Mucosa of rectum (tissue), 2 donors: Measurements from ENCODE around the gene ITGB2.
A peak's percentile ranks its signal among the peaks of the same experiment; 100 is the strongest.

Source experiments
- H3K27ac ChIP-seq, 2 donors: one replicate each; pipeline ENCODE4 v1.7.0; 2013; ENCODE audit warnings: inconsistent platforms in 2 of 2, low read depth in 2 of 2, low read length in 2 of 2
- H3K27me3 ChIP-seq, 2 donors: one replicate each; pipeline ENCODE4 v1.7.0; 2013; ENCODE audit warnings: low read length in 2 of 2; ENCODE audit not compliant: control insufficient read depth in 2 of 2, insufficient read depth in 2 of 2
- H3K36me3 ChIP-seq, 2 donors: one replicate each; pipeline ENCODE4 v1.7.0; 2013; ENCODE audit warnings: low read length in 2 of 2; ENCODE audit not compliant: control insufficient read depth in 2 of 2, insufficient read depth in 2 of 2
- H3K4me1 ChIP-seq, 2 donors: one replicate each; pipeline ENCODE4 v1.7.0; 2013; ENCODE audit warnings: low read length in 2 of 2, mild to moderate bottlenecking in 1 of 2; ENCODE audit not compliant: control insufficient read depth in 2 of 2, insufficient read depth in 2 of 2
- H3K4me3 ChIP-seq, 2 donors: one replicate each; pipeline ENCODE4 v1.7.0; 2013; ENCODE audit warnings: low read length in 2 of 2
- H3K9ac ChIP-seq, 2 donors: one replicate each; pipeline ENCODE4 v1.7.0; 2013; ENCODE audit warnings: low read length in 2 of 2, low read depth in 1 of 2, mild to moderate bottlenecking in 1 of 2
- H3K9me3 ChIP-seq, 2 donors: one replicate each; pipeline ENCODE4 v1.7.0; 2013; ENCODE audit warnings: low read length in 2 of 2; ENCODE audit not compliant: control insufficient read depth in 2 of 2
- donor health status: healthy.
- donor health status: Normal muscosa, but diverticular disease.

ITGB2 gene

GRCh38 chr21:44926331-44927101 is 5.8 kb upstream of the ITGB2 start:
- Histone ChIP-seq H3K4me3 (peak overlapping the region in 1 of 2 donors; percentile 16), H3K36me3 (no peaks in the 10 kb centered on the region), H3K9ac (no peak overlapping the region), H3K9me3 (no peaks in the 10 kb centered on the region), H3K27me3 (peaks cover 7 to 30% of the 10 kb centered on the region in 2 donors), H3K4me1 (peaks cover 6 to 10% of the 10 kb centered on the region in 2 donors), H3K27ac (peak overlapping the region in 1 of 2 donors; percentile 52)

GRCh38 chr21:44925378-44925755 is 4.7 kb upstream of the ITGB2 start:
- no peak overlapping the region for H3K27ac ChIP-seq
- no peaks in the 10 kb centered on the region for H3K9me3 ChIP-seq
- H3K9ac ChIP-seq: no peak overlapping the region
- H3K4me3 ChIP-seq: no peak overlapping the region
- peaks cover 2 to 7% of the 10 kb centered on the region in 2 donors for H3K4me1 ChIP-seq
- H3K27me3 ChIP-seq: peaks cover 3 to 25% of the 10 kb centered on the region in 2 donors
- no peaks in the 10 kb centered on the region for H3K36me3 ChIP-seq

GRCh38 chr21:44924606-44925377 is 4.1 kb upstream of the ITGB2 start:
- H3K4me1 ChIP-seq: peaks cover 2 to 7% of the 10 kb centered on the region in 2 donors
- no peaks in the 10 kb centered on the region for H3K36me3 ChIP-seq
- no peaks in the 10 kb centered on the region for H3K9me3 ChIP-seq
- no peak overlapping the region for H3K27ac ChIP-seq
- no peak overlapping the region for H3K9ac ChIP-seq
- H3K27me3 ChIP-seq: peaks cover 7 to 20% of the 10 kb centered on the region in 2 donors
- no peak overlapping the region for H3K4me3 ChIP-seq

- Histone ChIP-seq H3K27me3 (peaks cover 7 to 16% of the 10 kb centered on the region in 2 donors), H3K4me3 (no peak overlapping the region), H3K4me1 (peaks cover 2 to 7% of the 10 kb centered on the region in 2 donors), H3K9ac (no peak overlapping the region), H3K27ac (no peak overlapping the region), H3K9me3 (no peaks in the 10 kb centered on the region), H3K36me3 (no peaks in the 10 kb centered on the region)
Observed at GRCh38 chr21:44923480-44924084, 2.9 kb upstream of the ITGB2 start.

GRCh38 chr21:44921928-44922327 is 1.2 kb upstream of the ITGB2 start:
- H3K4me1 ChIP-seq: peaks cover 0 to 8% of the 10 kb centered on the region in 2 donors
- H3K27me3 ChIP-seq: peaks cover 4 to 6% of the 10 kb centered on the region in 2 donors

GRCh38 chr21:44919913-44920693 is 596 bp downstream of the ITGB2 start:
- Histone ChIP-seq H3K9me3 (no peaks in the 10 kb centered on the region), H3K27ac (peak overlapping the region in 1 of 2 donors; percentile 68), H3K36me3 (no peaks in the 10 kb centered on the region), H3K4me3 (peak overlapping the region; percentile 46 to 84), H3K4me1 (peaks cover 0 to 3% of the 10 kb centered on the region in 2 donors), H3K9ac (peak overlapping the region; percentile 47 to 68), H3K27me3 (peaks cover 4% of the 10 kb centered on the region in 2 donors)

More at GRCh38 chr21:44921928-44922327, 1.2 kb upstream of the ITGB2 start:
- Histone ChIP-seq H3K9me3 (no peaks in the 10 kb centered on the region), H3K36me3 (no peaks in the 10 kb centered on the region), H3K27ac (no peak overlapping the region), H3K9ac (no peak overlapping the region), H3K4me3 (no peak overlapping the region)

- Histone ChIP-seq H3K36me3 (no peaks in the 10 kb centered on the region), H3K9ac (no peak overlapping the region), H3K9me3 (no peaks in the 10 kb centered on the region), H3K4me3 (peak overlapping the region; percentile 46 to 84), H3K27ac (peak overlapping the region in 1 of 2 donors; percentile 68), H3K4me1 (peaks cover 0 to 3% of the 10 kb centered on the region in 2 donors), H3K27me3 (peaks cover 4% of the 10 kb centered on the region in 2 donors)
Observed at GRCh38 chr21:44919111-44919912, 1.4 kb downstream of the ITGB2 start.

GRCh38 chr21:44918581-44919033 is 2.1 kb downstream of the ITGB2 start:
- peaks cover 0 to 4% of the 10 kb centered on the region in 2 donors for H3K4me1 ChIP-seq
- H3K36me3 ChIP-seq: no peaks in the 10 kb centered on the region
- H3K27ac ChIP-seq: no peak overlapping the region
- peak overlapping the region in 1 of 2 donors; percentile 48 for H3K4me3 ChIP-seq
- H3K27me3 ChIP-seq: peaks cover 0 to 4% of the 10 kb centered on the region in 2 donors
- no peaks in the 10 kb centered on the region for H3K9me3 ChIP-seq
- no peak overlapping the region for H3K9ac ChIP-seq

- no peak overlapping the region for H3K9ac ChIP-seq
- no peak overlapping the region for H3K4me3 ChIP-seq
- H3K27ac ChIP-seq: no peak overlapping the region
- peaks cover 3 to 8% of the 10 kb centered on the region in 2 donors for H3K4me1 ChIP-seq
- peaks cover 0 to 4% of the 10 kb centered on the region in 2 donors for H3K27me3 ChIP-seq
- H3K9me3 ChIP-seq: no peaks in the 10 kb centered on the region
- no peaks in the 10 kb centered on the region for H3K36me3 ChIP-seq
Observed at GRCh38 chr21:44918107-44918470, 2.6 kb downstream of the ITGB2 start.
